ENCODE results near the gene CRX.

CRX gene

GRCh38 chr19:47886010-47886559 lies 64.3 kb downstream of the CRX start, which contains the start of gene SULT2A1:
Gene SULT2A1 (minus strand): TSS chr19:47886315. CDS start chr19:47886257, 58 bp downstream.
- no peaks in the 10 kb centered on the region for H3K9me3 ChIP-seq (ENCODE audit: low read depth, low read length)
- H3K36me3 ChIP-seq (ENCODE audit: insufficient read depth, low read length), result no peaks in the 10 kb centered on the region
- no peak within 1 kb of the TSS for H3K27ac ChIP-seq
- H3K9ac ChIP-seq (ENCODE audit: insufficient read length), result no peak within 1 kb of the TSS
- H3K4me3 ChIP-seq, result no peak within 1 kb of the TSS
- DNase-seq (ENCODE audit: low read depth, low spot score), result no peak
- no peak for TF ChIP-seq FOXP2 (optimal IDR thresholded peaks at IDR 0.05; ENCODE audit: control extremely low read depth, extremely low read length, insufficient read depth)

- TF ChIP-seq FOXP2 (optimal IDR thresholded peaks at IDR 0.05; ENCODE audit: control extremely low read depth, extremely low read length, insufficient read depth) (no peak), EZH2 (IDR thresholded peaks at IDR 0.05) (no peak)
- Histone ChIP-seq H3K27ac (peak overlapping the region; percentile 95), H3K9ac (ENCODE audit: insufficient read length) (no peak overlapping the region), H3K9me3 (ENCODE audit: low read depth, low read length) (no peaks in the 10 kb centered on the region), H3K4me3 (no peak overlapping the region; the same call in 1 of the 2 replicates), H3K36me3 (ENCODE audit: insufficient read depth, low read length) (no peaks in the 10 kb centered on the region)
- DNase-seq (ENCODE audit: low read depth, low spot score), result no peak
These were observed 69.3 kb downstream of the CRX start for GRCh38 chr19:47890865-47891621.

GRCh38 chr19:47891622-47891922 lies 69.8 kb downstream of the CRX start:
- Histone ChIP-seq H3K9me3 (ENCODE audit: low read depth, low read length) (peaks cover 2% of the 10 kb centered on the region; the same call in 1 of the 2 replicates), H3K36me3 (ENCODE audit: insufficient read depth, low read length) (no peaks in the 10 kb centered on the region), H3K4me3 (peak overlapping the region; percentile 36; the same call in 1 of the 2 replicates), H3K27ac (peak overlapping the region; percentile 95), H3K9ac (ENCODE audit: insufficient read length) (peak overlapping the region; percentile 69)
- TF ChIP-seq FOXP2 (optimal IDR thresholded peaks at IDR 0.05; ENCODE audit: control extremely low read depth, extremely low read length, insufficient read depth) (no peak), EZH2 (IDR thresholded peaks at IDR 0.05) (no peak), POLR2AphosphoS5 (IDR thresholded peaks at IDR 0.05; ENCODE audit: borderline replicate concordance, low read depth, low read length) (no peak)
- peak; percentile 14 for DNase-seq (ENCODE audit: low read depth, low spot score)

- no peaks in the 10 kb centered on the region for H3K36me3 ChIP-seq (ENCODE audit: insufficient read depth, low read length)
- TF ChIP-seq POLR2AphosphoS5 (IDR thresholded peaks at IDR 0.05; ENCODE audit: borderline replicate concordance, low read depth, low read length), result no peak
- no peak for TF ChIP-seq EZH2 (IDR thresholded peaks at IDR 0.05)
- TF ChIP-seq FOXP2 (optimal IDR thresholded peaks at IDR 0.05; ENCODE audit: control extremely low read depth, extremely low read length, insufficient read depth), result no peak
- peaks cover 2% of the 10 kb centered on the region; the same call in 1 of the 2 replicates for H3K9me3 ChIP-seq (ENCODE audit: low read depth, low read length)
- peak overlapping the region; percentile 95 for H3K27ac ChIP-seq
- H3K4me3 ChIP-seq, result peak overlapping the region; percentile 36; the same call in 1 of the 2 replicates
- peak; percentile 18 for DNase-seq (ENCODE audit: low read depth, low spot score)
- H3K9ac ChIP-seq (ENCODE audit: insufficient read length), result peak overlapping the region; percentile 69
These were observed 70.4 kb downstream of the CRX start for GRCh38 chr19:47891923-47892666.

Measured in SK-N-MC (cell line).